NCI-H1048 (cell line): ENCODE measurements around the gene MCM9.

Experiments
- DNase-seq: peaks from one replicate; lab custom pipeline; 2025; lab: John Stamatoyannopoulos, UW

The MCM9 gene

DNA sequence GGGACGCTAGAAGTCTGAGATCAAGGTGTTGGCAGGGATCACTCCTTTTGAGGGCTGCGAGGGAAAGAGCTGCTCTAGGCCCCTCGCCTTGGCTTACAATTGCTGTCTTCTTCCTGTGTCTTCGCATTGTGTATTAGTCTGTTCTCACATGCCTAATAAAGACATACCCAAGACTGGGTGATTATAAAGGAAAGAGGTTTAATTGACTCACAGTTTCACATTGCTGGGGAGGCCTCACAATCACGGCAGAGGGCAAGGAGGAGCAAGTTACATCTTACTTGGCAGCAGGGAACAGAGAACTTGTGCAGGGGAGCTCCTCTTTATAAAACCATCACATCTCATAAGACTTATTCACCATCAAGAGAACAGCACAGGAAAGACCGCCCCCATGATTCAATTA lies 143.5 kb downstream of the MCM9 start:
- DNase-seq: no peak

DNA sequence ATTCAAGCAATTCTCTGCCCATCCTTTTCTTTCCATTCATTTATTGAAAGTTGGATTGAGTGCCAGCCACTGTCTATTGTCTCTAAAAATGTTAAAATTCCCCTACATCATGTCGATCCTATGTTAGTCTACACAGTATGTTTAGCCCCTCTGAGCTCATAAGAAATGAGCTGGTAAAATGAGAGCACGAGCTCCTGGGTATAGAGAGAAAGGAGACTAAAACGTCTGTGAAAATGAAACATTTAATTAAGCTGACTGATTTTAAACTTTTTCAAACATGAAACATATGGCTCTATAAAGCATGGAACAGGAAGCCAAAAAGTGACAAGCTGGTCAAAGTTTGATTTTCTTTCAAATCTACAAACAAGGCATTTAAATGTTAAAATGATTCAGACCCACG lies 145.0 kb downstream of the MCM9 start:
- no peak for DNase-seq

DNA sequence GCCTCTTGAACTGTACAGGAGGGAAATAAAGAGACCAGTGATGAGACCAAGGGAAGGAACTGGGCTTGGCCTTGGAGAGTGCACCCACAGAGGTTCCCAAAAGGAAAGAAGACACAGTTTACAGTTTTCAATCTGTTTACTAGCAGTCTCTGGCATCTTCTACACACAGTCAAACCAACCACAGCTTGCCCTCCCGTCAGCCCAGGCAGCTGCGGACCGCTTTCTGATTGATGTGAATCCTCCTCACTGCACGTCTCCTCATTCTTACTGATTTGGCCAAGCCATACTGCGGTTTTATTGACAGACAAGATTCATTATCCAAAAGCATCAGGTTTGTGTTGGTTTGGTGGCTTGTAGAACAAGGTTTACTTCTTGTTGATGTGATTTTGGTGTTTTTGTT lies 145.5 kb downstream of the MCM9 start:
- DNase-seq: no peak

GRCh38 chr6:118788702-118789101 lies 146.3 kb downstream of the MCM9 start:
- no peak for DNase-seq

GRCh38 chr6:118787724-118788423 lies 147.1 kb downstream of the MCM9 start:
- no peak for DNase-seq

DNA sequence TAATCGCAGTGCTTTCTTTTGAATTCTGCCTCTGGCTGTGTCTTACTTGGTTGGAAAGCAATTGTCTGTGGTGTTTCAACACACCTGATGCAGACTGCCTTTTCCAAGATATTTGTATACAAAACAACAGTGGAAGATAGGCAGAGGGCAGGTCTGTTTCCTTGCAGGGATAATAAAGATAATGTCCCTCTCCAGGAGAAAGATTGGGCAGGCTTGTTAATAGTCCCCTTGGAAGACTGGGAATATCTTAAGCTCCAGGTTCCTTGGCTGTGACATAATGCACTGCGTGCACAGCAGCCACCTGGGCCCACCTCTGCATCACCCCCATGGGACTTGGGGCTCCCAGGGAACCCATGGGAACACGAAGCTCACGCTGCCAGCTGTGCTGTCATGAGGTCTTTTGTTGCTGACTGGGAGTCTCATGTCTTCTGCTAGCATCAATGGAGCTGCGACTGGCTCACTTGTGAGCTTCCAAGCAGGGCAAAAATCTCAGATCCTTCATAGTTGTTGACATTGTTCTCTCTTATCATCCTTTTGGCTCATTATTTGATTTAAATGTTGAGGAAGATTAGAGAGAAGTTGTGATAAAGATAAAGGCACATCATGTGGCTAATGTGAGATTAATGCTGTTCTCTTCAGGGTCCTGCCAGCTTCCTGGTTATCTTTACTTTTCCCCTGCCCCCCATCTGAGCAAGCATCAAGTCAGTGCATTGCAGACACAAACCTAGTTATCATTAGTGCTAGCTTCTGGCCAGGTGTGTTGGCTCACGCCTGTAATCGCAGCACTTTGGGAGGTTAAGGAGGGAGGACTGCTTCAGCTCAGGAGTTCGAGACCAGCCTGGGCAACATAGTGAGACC lies 148.1 kb downstream of the MCM9 start:
- no peak for DNase-seq

GRCh38 chr6:118785601-118786000 lies 149.4 kb downstream of the MCM9 start:
- no peak for DNase-seq

- peak; percentile 69 for DNase-seq
These were observed 150.3 kb downstream of the MCM9 start for GRCh38 chr6:118784641-118785164.

DNA sequence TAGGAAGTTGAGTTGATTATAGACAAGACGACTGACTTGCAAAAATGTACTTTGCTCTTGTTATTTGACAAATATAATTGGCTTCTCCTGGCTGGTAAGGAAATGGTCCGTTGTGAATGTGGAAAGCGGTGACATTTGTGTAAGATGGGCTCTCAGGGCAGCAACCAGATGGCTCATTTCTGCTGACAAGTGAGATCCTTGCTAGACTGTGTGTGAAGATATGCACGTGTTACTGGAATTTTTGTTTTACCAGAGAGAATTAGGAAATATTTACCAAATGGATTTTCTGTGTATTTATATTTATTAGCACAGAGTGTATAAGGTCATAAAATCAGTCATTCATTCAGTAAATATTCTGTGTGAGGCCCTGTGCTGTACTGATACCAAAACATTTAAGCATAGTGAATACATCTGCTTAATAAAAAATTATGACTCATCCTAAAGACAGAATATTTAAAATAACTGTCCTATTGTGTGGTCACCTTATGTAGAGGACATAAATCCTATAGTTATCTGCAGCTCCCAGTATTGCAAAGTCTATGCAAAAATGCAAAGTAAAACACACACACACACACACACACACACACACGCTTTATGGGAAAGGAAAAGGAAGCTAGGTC lies 150.9 kb downstream of the MCM9 start:
- no peak for DNase-seq

DNA sequence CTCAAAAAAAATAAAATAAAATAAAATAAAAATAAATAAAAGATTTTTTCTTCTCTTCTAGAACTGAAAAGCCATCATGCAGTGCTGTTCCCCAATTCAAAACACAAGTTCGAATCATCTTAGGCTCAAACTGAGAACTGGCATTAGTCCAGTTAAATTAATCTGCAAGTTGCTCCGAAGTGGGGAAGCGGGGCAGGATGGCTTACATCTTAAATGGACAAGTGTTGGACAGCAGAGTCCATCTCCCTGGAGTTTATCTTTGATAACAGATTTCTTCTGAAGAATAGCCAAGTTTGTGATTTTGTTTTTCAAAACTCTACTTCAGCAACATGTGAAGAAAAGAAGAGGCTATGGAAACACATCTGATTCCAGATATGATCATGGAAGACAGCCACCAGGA lies 152.3 kb downstream of the MCM9 start:
- no peak for DNase-seq

DNA sequence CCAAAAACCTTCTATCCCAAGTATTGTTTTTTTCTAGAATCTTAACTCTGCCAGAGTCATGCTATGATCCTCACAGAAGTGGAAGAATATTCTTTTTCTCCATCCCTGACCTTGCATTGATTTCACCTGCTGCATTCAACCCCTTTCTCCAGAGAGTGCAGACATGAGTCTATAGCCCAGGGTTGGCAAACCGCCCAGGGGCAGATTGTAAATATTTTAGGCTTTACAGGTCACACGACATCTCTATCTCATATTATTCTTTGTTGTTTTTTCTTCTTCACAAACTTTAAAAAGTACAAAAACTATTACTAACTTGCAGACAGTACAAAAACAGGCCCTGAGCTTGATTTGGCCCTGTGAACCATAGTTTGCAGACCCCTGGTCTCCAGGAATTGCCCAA lies 153.1 kb downstream of the MCM9 start:
- no peak for DNase-seq

GRCh38 chr6:118780668-118781067 lies 154.3 kb downstream of the MCM9 start:
- no peak for DNase-seq

DNA sequence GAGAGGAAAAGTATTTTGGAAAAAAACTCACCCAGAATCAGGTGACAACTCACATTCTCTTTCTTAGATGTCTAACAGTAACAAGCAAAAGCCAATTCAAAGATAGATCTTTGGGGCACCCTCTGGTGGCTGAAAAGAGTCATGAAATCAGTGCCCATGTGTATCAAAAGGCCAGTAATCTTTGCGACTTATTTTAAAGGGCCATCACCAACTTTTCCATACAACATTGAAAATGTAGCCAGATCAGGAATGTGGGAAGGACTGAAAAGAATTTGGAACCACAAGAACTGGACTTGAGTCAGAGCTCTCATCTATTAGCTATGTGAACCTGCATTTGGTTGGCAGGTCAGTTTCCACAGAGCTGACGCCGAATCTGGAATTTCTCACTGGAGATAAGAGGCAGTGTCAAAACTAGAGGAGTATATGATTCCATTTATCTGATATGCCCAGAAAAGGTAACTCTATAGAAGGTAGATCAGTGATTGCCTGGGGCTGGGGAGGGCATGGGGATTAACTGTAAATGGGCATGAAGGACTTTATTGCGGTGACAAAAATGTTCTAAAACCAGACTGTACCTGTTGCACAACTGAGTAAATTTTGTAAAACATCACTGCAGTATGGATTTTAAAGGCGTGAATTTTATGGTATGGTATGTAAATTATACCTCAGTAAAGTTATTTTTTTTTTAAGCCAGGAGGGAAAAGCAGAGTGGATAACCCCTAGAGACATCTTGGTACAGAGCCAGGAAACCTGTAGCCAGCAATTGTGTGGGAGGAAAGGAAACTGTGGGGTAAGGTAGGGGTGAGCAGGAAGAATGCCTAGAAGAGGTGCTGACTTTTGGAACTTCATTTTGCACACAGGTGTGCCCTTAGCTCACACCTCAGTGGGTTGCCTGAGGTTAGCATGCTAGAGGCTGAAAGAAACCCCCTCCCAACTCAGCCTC lies 158.1 kb downstream of the MCM9 start:
- DNase-seq: peak; percentile 20

DNA sequence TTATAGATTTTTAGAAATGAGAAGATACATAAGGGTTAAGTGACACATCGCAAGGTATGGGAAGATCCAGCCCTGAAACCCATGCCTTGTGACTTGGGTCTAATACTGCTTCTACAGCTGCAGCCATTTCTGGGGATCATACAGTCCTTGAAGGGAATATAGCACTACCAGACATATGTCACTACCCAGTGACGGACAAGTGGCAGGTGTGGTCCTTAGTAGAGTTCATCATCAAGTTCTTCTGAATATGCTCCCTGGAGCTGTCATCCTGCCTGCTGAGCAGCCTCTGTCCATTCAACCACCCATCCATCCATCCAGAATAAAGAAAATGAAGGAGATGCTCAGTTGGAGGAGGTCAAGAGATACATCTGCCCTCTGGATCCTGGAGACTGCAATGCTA lies 159.6 kb downstream of the MCM9 start:
- DNase-seq: no peak

GRCh38 chr6:118774581-118774980 lies 160.4 kb downstream of the MCM9 start:
- no peak for DNase-seq

DNA sequence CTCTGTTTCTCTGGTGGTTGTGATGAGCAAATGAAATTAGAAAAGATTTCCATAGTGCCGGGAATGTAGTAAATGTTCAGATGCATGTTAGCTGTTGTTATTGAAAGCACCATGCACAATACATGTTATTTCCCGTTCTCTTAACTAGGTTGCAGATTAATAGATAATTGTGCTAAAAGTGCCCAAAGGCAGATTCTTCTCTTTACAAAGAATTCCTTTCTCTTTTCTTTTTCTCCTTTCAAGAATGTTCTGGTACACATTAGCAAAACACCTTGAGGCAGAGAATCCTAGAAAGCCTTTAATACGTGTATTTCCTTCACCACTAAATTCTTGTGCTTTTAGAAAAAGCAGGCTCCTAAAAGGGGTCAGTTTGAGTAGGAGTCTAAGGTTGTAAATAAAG lies 162.1 kb downstream of the MCM9 start:
- DNase-seq: no peak

DNA sequence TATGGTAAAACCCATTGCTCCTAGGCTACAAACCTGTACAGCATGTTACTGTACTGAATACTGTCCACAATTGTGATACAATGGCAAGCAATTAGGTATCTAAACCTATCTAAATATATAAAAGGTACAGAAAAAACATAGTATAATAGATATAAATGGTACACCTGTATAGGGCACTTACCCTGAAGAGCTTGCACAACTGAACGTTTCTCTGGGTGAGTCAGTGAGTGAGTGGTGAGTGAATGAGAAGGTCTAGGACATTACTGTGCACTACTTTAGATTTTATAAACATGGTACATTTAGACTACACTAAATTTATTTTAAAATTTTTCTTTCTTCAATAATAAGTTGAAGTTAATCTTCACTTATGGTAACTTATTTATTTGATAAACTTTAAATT lies 163.7 kb downstream of the MCM9 start:
- DNase-seq: no peak

DNA sequence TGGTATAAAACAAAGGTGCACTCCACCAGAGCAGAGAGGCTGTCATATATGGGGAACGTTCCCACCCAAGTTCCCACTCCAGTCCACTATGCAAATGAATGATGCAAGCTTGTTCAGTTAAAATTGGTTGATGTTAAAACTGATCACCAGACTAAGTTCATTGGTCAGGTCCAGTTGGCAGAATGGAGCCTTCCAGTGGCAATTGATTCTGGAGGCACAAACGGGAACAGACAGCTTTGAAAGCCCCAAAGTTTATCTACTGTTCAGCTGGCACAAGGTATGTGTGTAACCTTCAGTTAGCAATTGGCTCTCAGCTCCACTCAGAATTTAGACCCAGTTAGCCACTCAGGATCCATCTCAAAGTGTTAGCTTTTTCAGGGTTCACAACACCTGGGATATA lies 164.1 kb downstream of the MCM9 start:
- no peak for DNase-seq

DNA sequence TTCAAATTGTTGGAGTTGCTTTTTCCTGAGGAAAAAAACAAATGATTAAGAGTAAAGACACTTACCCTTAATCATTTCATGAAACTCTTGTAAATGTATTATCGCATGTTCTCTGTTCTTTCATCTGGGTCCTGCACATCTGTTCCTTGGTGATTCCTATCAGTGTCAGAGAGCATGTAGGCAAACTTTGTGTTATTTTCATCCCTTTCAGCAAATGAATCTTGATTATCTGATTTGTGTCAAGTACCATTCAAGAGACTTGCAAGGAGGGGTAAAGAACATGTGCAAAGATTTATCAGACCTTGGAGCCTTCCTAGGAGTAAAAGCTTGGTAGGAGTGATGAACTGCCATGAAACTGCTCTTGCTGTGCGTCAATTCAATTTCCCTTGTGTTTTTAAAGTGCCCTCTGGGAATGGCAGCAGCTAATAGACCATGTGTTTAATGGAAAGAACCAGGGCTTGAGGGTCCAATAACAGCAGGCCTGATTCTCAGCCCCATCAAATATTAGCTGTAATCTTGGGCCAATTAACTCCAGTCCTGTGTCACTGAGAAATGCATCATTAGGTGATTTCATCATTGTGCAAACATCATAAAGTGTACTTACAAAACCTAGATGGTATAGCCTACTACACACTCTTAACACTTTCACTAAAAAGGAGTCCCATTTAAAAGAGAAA lies 164.7 kb downstream of the MCM9 start:
- DNase-seq: no peak

DNA sequence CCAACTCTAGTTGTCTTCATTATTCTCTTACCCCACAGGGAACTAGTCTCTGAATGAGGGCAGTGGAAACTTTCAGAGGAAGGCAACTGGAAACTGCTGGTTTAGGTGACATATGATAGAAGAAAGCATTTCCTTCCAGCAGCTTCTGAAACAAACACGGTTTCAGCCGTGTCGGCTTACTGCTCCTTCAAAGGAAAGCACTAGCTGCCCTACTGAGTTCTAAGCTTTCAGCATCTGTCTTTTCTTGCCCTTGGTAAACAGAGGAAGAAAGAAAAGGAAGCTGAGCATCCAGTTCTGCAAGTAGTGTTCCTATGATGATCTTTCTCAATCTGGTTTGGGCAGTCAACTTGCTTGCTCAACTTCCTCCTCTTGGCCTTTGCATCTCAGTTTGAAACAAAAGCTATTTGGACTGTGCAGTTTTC lies 166.0 kb downstream of the MCM9 start:
- DNase-seq: no peak

- no peak for DNase-seq
These were observed 166.5 kb downstream of the MCM9 start for GRCh38 chr6:118768441-118768840.
